ENCODE data around the gene PGAP3.
"Not testable (repeated sequence)": the region's sequence is repeated elsewhere in the genome, so short reads cannot be mapped to it uniquely, and the experiment has no call there.

DNA sequence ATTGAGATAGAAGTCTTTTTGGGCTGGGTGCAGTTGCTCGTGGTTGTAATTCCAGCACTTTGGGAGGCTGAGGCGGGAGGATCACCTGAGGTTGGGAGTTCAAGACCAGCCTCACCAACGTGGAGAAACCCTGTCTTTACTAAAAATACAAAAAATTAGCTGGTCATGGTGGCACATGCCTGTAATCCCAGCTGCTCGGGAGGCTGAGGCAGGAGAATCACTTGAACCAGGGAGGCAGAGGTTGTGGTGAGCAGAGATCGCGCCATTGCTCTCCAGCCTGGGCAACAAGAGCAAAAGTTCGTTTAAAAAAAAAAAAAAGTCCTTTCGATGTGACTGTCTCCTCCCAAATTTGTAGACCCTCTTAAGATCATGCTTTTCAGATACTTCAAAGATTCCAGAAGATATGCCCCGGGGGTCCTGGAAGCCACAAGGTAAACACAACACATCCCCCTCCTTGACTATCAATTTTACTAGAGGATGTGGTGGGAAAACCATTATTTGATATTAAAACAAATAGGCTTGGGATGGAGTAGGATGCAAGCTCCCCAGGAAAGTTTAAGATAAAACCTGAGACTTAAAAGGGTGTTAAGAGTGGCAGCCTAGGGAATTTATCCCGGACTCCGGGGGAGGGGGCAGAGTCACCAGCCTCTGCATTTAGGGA is 11.4 kb upstream of the PGAP3 start:
- TF ChIP-seq, protein P1, sequence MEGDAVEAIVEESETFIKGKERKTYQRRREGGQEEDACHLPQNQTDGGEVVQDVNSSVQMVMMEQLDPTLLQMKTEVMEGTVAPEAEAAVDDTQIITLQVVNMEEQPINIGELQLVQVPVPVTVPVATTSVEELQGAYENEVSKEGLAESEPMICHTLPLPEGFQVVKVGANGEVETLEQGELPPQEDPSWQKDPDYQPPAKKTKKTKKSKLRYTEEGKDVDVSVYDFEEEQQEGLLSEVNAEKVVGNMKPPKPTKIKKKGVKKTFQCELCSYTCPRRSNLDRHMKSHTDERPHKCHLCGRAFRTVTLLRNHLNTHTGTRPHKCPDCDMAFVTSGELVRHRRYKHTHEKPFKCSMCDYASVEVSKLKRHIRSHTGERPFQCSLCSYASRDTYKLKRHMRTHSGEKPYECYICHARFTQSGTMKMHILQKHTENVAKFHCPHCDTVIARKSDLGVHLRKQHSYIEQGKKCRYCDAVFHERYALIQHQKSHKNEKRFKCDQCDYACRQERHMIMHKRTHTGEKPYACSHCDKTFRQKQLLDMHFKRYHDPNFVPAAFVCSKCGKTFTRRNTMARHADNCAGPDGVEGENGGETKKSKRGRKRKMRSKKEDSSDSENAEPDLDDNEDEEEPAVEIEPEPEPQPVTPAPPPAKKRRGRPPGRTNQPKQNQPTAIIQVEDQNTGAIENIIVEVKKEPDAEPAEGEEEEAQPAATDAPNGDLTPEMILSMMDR (IDR thresholded peaks at IDR 0.05) = peak in 1 of 3 experiments; percentile 5
- TF ChIP-seq POLR2A (IDR thresholded peaks at IDR 0.05) = not testable (repeated sequence)
